ENCODE measurements around the gene BANK1. TPM values are rescaled to one million over a fixed set of nuclear protein-coding genes. Genes with fewer than 3 reads are reported as not detected.

BANK1 gene
- total and polyA plus RNA-seq, 2 of the 4 experiments (the other 2 are of a cell fraction): under 0.01 to 0.51 TPM

DNA sequence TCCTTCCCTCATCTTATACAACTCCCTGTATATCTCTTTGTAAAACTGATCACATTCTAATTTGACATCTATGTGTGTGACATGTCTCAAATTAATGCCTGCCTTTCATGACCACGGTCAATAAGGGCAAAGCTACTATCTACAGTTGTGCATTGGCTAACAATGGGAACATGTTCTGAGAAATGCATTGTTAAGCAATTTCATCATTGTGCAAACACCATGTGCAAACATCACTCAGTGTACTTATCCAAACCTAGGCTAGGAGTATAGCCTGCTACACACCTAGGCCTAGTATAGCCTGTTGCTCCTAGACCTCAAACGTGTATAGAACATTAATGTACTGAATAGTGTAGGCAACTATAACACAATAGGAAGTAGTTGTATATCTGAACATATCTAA, 95.0 kb downstream of the BANK1 start:
- H3K9ac ChIP-seq (ENCODE audit: low read depth, low read length): no peak overlapping the region
- no peak overlapping the region for H2BK5ac ChIP-seq (ENCODE audit: low read depth, low read length, poor library complexity, severe bottlenecking)
- ChIA-PET POLR2A (ENCODE audit: unreplicated experiment) (no interaction called here), CTCF (no interaction called here)
- no peak overlapping the region for H4K91ac ChIP-seq (ENCODE audit: insufficient read depth, low read depth, low read length)
- H3K36me3 ChIP-seq (ENCODE audit: control insufficient read depth, insufficient read depth, low read length): no peaks in the 10 kb centered on the region
- H2AK9ac ChIP-seq (replicated peaks; ENCODE audit: low read depth, low read length, poor library complexity): no peak overlapping the region
- DNase-seq (no peak), ATAC-seq (ENCODE audit: low read depth) (no peak)
- no peak overlapping the region for H3K23ac ChIP-seq (ENCODE audit: low read depth, low read length)
- no peak overlapping the region for H2BK120ac ChIP-seq (ENCODE audit: low read depth, low read length)
- no peaks in the 10 kb centered on the region for H3K27me3 ChIP-seq (ENCODE audit: control insufficient read depth, insufficient read depth, low read length)
- no TSS peak for BruUV-seq (replicated peaks)
- in situ Hi-C loops (cut with MboI; ENCODE audit: low sequenced_read_pairs): no loop called here
- H2AFZ ChIP-seq (replicated peaks; ENCODE audit: low read length, poor library complexity): no peak overlapping the region
- TF ChIP-seq RAD21 (IDR thresholded peaks at IDR 0.05; ENCODE audit: low read length) (no peak), RCOR1 (IDR thresholded peaks at IDR 0.05; ENCODE audit: insufficient replicate concordance, low read length) (no peak), MAFK (IDR thresholded peaks at IDR 0.05; ENCODE audit: low read depth, low read length) (no peak), MAZ (IDR thresholded peaks at IDR 0.05; ENCODE audit: borderline replicate concordance, low read depth, low read length) (no peak), POLR2A (IDR thresholded peaks at IDR 0.05; ENCODE audit: low read depth, low read length) (no peak), USF2 (IDR thresholded peaks at IDR 0.05; ENCODE audit: low read depth, low read length) (no peak), MXI1 (IDR thresholded peaks at IDR 0.05; ENCODE audit: borderline replicate concordance, low read depth, low read length) (no peak), NFE2L2 (IDR thresholded peaks at IDR 0.05; ENCODE audit: low read depth, low read length) (no peak), CHD1 (IDR thresholded peaks at IDR 0.05; ENCODE audit: low read depth, low read length) (no peak), SMC3 (IDR thresholded peaks at IDR 0.05; ENCODE audit: low read depth, low read length) (no peak), CEBPB (IDR thresholded peaks at IDR 0.05; ENCODE audit: low read depth, low read length) (no peak), FOS (IDR thresholded peaks at IDR 0.05; ENCODE audit: low read depth, low read length) (no peak), BHLHE40 (IDR thresholded peaks at IDR 0.05; ENCODE audit: low read depth, low read length) (no peak), ELK1 (IDR thresholded peaks at IDR 0.05; ENCODE audit: borderline replicate concordance, low read depth, low read length) (no peak), RFX5 (IDR thresholded peaks at IDR 0.05; ENCODE audit: low read depth, low read length) (no peak)
- TF ChIP-seq, protein P1, sequence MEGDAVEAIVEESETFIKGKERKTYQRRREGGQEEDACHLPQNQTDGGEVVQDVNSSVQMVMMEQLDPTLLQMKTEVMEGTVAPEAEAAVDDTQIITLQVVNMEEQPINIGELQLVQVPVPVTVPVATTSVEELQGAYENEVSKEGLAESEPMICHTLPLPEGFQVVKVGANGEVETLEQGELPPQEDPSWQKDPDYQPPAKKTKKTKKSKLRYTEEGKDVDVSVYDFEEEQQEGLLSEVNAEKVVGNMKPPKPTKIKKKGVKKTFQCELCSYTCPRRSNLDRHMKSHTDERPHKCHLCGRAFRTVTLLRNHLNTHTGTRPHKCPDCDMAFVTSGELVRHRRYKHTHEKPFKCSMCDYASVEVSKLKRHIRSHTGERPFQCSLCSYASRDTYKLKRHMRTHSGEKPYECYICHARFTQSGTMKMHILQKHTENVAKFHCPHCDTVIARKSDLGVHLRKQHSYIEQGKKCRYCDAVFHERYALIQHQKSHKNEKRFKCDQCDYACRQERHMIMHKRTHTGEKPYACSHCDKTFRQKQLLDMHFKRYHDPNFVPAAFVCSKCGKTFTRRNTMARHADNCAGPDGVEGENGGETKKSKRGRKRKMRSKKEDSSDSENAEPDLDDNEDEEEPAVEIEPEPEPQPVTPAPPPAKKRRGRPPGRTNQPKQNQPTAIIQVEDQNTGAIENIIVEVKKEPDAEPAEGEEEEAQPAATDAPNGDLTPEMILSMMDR (conservative IDR thresholded peaks at IDR 0.05; ENCODE audit: low read depth, low read length): no peak
- no peaks in the 10 kb centered on the region for H3K9me1 ChIP-seq (ENCODE audit: insufficient read depth, low read length)
- no peak overlapping the region for H2BK15ac ChIP-seq (ENCODE audit: low read depth, low read length)
- no peaks in the 10 kb centered on the region for H4K20me1 ChIP-seq (ENCODE audit: insufficient read depth, low read length)
- no peak overlapping the region for H3K4me3 ChIP-seq (ENCODE audit: insufficient read depth, low read depth, low read length)
- H3K27ac ChIP-seq (ENCODE audit: insufficient read depth, low read length): no peak overlapping the region
- no peak overlapping the region for H2AK5ac ChIP-seq (ENCODE audit: low read depth, low read length)
- no peak overlapping the region for H3K14ac ChIP-seq (replicated peaks; ENCODE audit: low read depth, low read length)
- intact Hi-C loops (cut with micrococcal nuclease): no loop called here
- no CpG with 5 or more reads among the region's 2 CpGs for WGBS, 2 experiments (ENCODE audit: extremely low coverage in 2 of 2, insufficient read length in 1 of 2)
- no peak overlapping the region for H4K5ac ChIP-seq (ENCODE audit: low read depth, low read length)
- H4K8ac ChIP-seq (ENCODE audit: low read depth in 2 of 2, low read length in 2 of 2): no peak overlapping the region
- no peaks in the 10 kb centered on the region for H3K9me3 ChIP-seq (ENCODE audit: control insufficient read depth, insufficient read depth, low read length)
- no peaks in the 10 kb centered on the region for H3K79me1 ChIP-seq (ENCODE audit: low read depth in 1 of 2, low read length in 2 of 2)
- H3K18ac ChIP-seq (ENCODE audit: low read depth, low read length): no peak overlapping the region
- H3K4me2 ChIP-seq (ENCODE audit: low read depth, low read length): no peak overlapping the region
- H3K4me1 ChIP-seq (ENCODE audit: control insufficient read depth, insufficient read depth, low read length): no peaks in the 10 kb centered on the region
- no peak overlapping the region for H3K4ac ChIP-seq (ENCODE audit: low read depth, low read length)
- dilution Hi-C loops (cut with HindIII; ENCODE audit: low sequenced_read_pairs, unreplicated experiment): no loop called here
- no peak overlapping the region for H3K56ac ChIP-seq (ENCODE audit: extremely low read depth, insufficient read depth, low read length)
- H2BK20ac ChIP-seq (ENCODE audit: low read depth, low read length): no peak overlapping the region
